GM21423 (cell line): ENCODE data around the gene CWC27.
"Not testable (repeated sequence)": the region's sequence is repeated elsewhere in the genome, so short reads cannot be mapped to it uniquely, and the experiment has no call there.

Experiments
- ATAC-seq: cut with Tn5 transposase; IDR thresholded peaks from one replicate; pipeline ENCODE4 v1.9.1; 2021; ENCODE audit warnings: mild to moderate bottlenecking, moderate library complexity; ENCODE audit not compliant: unreplicated experiment

CWC27 gene

DNA sequence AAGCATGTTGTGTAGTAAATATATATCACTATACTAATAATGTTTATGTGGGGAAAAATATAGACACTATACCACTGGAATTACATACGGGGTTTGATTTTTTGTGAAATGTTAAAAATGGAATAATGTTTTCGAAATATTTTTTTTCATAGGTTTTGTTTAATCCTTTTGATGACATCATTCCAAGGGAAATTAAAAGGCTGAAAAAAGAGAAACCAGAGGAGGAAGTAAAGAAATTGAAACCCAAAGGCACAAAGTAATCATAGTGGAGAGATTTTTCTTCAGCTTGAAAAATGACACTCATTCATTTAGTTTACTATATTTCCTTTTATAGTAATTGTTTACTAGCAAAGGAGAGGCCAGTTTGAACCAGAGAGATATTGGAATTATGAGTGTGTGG lies 17.6 kb downstream of the CWC27 start:
- ATAC-seq = no peak

DNA sequence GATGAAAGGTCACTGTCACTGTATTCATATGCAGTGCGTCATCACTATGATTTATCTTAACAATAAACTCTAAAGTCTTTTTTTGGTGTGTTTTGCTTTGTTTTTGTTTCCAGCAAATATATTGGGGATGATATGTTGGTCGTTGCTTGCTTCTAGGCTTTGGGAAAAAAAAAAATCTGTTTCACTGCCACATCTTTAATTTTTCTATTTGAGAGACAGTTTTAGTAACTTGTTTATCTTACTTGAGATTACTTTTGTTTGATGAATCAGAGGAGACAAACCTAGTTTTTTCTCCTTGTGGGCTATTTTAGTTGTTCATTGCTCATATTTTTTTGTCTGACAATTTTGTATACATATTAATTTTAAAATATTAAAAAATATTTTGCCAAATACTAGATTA lies 19.4 kb downstream of the CWC27 start:
- no peak for ATAC-seq

DNA sequence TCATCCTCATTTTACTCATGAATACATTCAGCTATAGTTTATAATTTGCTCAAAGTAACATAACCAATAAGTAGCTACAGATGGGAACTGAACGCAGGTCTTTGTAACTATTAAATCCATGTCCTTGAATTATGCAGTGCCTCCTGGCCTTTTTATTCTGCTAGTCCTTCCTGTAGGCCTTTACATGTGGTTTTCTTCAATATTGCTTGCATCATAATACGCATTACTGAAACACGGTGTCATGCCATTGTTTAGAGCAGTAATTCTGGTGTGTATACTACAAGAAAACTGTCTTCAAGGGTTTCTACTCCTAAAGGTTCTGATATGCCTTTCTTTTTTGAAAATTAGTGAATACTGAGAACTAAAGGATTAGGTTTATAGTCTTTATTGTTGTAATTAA lies 20.7 kb downstream of the CWC27 start:
- ATAC-seq = no peak

DNA sequence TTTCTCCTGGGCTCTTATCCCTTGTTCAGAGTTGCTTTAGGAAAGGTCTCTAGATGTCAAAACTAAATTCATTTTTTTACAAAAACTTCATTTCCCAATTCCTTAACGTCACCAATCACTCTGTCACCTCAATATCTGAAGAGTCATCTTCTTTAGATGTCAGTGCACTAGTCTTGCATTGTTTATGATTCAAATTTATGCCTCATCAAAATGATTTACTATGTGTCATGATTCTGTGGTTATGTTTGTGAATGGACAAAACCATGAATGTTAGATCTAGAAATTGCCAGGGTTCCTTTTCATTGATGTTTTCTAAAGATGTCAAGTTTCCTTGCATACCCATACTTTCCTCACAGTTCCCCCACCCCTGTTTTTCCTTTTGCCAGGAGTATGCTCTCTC lies 21.5 kb downstream of the CWC27 start:
- ATAC-seq = no peak

DNA sequence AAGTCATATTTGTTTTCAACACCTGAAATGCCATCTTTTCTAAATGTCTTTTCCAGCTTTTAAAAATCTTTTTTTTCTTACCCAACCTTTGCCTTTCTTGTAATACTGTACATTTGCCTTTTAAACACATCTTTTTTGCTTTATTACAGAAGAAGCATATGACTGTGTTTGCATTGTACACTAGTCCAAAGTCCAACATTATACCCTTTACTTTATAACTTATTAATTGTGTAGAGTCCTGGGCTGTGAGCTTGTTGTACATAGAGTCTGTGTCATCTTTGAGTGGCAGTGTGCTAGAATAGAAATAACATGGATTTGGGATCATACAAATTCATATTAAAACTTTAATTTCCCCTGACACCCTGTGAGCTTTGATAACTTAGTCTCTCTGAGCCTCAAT lies 23.7 kb downstream of the CWC27 start:
- ATAC-seq = no peak

DNA sequence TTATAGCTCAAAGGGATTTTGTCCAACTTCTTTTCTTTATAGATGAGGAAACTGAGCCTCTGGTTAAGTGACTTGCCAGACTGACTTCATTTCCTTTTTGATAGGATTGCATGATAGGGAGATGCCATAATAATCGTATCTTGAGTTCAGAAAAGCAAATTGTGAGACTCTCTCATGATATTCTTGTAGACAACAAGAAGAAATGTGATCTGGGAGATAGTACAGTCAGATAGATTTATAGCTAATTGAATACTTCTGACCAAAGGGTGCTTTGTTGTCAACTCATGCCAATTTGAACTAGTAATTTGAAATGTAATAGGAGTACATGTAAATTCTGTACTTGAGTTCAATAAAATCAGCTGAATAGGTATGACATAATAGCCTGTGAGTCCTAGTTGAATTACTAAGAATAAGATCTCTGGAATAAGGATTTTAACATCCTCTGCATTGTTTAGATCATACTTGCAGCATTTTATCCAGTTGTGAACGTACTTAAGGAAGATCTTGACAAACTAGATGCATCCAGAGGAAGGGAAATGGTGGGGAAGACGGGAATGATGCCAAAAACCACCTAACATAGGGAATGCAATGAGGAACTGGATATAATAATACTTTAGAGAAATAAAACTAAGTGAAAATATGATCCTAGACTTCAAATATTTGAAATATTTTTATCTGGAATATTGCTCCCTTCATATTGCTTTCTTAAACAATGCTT lies 25.5 kb downstream of the CWC27 start:
- no peak for ATAC-seq

DNA sequence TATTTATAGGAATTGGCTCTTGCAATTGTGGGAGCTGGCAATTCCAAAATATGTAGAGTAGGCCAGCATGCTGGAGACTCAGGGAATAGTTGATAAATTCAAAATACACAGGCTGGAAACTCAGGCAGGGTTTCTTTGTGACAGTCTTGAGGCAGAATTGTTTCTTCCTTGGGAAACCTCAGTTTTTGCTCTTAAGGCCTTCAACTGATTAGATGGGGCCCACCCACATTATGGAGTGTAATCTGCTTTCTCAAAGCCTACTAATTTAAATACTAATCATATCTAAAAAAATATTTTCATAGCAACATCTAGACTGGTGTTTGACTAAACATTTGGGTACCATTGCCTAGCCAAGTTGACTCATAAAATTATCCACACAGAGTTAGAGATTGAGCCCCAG lies 27.6 kb downstream of the CWC27 start:
- ATAC-seq = no peak

DNA sequence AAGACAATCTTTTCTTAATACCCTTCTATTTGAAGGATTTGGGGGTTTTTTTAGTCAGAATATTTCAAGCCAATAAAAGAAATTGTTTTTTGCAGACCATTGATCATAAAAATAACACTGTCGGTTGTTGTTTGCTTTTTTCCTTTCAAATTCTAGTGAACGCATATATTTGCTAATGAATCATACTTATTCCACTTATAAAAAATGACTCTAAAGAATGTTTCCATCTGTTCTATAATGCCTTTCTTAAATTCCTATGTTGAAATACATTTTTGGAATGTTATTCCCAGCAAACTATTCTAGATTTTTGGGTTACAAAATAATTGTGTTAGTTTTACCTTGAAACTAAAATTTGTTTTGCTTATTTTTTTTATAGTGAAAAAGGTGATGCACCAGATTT lies 32.2 kb downstream of the CWC27 start:
- ATAC-seq = no peak

DNA sequence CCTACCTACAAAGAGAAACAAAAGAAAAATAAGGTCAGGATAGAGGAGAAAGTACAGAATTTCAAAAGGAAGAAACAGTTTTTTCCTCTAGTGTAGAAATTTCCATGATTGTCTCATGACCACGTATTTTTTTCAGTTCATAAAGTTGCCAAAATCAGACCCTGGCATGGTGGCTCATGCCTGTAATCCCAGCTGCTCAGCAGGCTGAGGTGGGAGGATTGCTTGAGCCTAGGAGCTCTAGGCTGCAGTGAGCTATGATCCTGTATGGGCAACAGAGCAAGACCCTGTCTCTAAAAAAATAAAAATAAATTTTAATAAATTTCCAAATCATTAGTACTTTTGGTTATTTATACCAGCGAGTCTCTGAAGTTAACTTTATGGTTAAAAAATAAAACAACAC lies 37.8 kb downstream of the CWC27 start:
- no peak for ATAC-seq

DNA sequence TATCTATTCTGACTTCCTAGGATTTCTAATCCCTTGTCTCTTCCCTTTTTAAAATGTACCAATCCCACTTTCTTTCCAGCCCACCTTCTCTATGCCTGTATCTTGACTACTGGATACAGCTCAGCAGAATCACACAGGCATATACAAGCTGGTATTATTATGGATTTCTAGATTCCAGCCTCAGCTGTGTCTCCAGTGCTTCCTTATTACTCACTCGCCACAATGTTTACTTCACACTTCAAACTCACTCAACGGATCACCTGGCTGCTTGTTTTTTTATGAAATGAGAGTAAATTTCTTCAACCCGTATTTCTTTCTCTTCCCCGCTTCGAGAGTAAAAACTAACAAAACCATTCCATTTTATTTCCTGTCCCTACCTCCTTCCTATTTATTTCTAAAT lies 38.8 kb downstream of the CWC27 start:
- no peak for ATAC-seq

DNA sequence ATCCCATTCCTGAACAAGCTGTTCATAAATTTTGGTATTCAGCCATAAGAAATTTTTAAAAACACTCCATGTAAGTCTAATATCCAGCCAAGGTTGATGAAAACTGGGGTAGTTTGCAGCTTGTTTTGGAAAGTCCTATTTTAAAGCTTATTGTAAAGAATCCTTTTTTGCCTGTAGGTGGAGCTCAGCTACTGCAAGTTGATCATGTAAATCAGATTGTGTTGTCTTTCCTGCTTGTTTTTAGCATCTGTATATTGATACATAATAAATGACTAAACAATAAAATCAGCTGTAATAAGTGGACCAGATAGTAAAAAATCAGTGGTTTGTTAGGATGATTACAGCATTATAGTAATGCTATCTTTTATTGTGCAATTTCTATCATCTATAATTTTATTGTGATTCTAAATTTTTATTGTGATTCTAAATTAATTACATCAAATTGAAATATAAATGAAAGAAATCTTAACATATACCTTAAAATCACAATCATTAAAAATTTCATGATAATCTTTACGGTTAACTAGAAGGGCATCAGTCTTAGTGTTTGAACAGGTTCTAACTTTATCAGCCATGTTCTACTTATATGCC lies 42.4 kb downstream of the CWC27 start:
- ATAC-seq = peak; percentile 53

DNA sequence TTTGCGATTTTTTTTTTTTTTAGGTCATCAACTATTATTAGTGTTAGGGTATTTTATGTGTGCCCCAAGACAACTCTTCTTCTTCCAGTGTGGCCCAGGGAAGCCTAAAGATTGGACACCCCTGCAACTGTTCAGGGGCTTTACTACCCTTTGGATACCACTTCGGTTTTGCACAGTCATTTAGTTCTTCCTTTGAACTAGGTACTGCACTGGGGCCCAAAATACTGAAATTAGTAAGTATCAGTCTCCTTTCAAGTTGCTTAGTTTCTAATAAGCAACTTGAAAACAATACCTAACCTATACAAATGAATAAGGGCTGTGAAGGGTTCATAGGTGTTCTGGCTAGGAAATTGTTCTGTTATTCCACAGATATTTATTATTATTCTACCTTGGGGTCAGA lies 45.3 kb downstream of the CWC27 start:
- peak; percentile 85 for ATAC-seq

DNA sequence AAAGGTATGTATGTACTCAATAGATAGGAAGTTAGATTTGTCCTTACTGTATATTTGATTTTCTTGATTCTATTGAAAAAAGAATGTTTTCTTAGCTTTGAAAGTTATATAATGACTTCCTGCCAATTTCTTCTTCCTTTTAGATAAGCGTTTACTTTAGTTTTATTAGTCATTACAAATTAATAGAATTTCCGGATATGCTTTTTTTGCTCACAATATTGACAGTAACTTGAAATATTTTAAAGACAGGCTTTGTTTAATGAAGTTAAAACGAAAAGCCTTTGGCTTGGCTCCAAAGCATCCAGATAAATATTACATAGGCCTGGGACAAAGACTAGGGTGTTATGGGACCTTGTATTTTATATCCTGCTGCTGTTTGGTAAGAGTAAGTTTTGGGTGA lies 49.5 kb downstream of the CWC27 start:
- ATAC-seq = no peak

DNA sequence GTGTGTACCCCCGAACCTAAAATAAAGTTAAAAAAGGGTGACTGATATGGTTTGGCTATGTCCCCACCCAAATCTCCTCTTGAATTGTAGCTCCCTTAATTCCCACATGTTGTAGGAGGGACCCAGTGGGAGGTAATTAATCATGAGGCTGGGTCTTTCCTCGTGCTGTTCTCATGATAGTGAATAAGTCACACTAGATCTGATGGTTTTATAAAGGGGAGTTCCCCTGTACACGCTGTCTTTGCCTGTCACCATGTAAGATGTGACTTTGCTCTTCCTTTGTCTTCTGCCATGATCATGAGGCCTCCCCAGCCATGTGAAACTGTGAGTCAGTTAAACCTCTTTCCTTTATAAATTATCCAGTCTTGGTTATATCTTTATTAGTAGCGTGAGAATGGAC lies 50.6 kb downstream of the CWC27 start:
- not testable (repeated sequence) for ATAC-seq

DNA sequence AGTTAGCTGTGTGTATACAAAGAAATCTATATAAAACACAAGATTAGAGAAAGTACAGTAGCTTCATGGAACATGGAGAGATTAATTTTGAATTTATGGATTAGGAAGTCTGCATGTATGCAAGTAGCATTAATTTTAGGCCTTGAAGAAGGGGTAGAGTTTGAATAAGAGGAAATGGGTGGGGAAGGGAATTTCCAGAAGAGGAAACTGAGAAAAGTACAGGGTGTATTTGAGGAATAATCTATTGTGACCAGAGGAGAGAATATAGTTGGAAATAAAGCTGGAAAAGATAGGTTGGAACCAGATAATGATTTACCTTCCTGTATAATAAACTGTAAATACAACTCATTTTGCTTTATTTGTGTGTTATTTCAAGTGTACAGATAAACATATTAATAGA lies 53.6 kb downstream of the CWC27 start:
- ATAC-seq = no peak

DNA sequence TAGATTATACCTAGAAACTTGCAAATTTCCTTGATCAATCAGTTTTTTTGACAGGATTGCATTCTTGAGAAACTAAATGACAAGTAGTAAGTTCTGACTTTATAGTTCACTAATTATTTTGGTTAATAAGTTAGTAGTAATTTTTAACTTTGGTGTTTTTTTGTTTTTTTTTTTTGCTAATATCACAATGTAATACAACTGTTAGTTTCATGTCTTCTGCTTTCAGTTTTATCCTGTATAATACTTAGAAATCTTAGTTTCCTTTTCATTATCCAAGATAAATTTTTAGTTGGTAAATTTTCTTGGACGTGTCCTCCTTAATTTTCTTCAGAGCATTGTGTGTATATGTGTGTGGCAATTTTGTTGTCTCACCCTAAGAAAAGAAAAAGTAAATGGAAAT lies 57.8 kb downstream of the CWC27 start:
- ATAC-seq = peak; percentile 34

DNA sequence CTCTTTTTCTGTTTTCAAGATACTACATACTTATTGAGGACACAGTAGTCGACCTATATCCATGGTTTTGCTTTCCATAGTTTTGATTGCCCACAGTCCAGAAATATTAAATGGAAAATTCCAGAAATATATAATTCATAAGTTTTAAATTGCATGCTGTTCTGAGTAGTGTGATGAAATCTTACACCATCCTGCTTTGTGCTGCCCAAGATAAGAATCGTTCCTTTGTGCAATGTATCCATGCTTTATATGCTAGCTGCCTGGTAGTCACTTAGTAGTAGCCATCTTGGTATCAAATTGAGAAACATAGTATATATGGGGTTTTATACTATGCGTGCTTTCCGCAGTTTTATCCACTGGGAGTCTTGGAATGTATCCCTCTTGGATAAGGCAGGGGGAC lies 59.0 kb downstream of the CWC27 start:
- no peak for ATAC-seq

DNA sequence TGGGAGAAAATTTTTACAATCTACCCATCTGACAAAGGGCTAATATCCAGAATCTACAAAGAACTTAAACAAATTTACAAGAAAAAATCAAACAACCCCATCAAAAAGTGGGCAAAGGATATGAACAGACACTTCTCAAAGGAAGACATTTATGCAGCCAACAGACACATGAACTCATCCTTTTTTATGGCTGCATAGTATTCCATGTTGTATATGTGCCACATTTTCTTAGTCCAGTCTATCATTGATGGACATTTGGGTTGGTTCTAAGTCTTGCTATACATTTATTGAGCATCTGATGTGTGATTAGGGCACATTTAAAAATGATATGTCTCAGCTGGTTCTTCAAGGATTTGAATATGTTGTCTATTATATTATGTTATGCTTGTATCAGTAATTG lies 61.9 kb downstream of the CWC27 start:
- not testable (repeated sequence) for ATAC-seq

DNA sequence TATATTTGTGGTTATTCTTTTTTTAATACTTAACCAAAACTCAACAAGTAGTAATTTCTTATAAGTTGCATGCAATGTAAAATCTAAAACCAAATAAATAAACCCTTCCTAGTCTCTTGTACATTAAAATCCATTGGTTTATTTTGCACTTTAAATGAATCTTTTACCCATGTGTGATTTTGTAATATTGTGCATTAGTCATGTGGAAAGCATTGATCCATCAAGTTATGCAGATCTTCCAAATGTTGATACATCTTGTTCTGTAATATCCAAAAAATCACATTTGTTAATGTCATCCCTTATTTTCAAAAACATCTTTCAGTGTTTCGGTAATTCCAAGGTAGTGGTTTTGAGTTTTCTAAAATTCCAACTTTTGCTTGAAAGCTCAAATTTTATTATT lies 63.3 kb downstream of the CWC27 start:
- ATAC-seq = no peak

DNA sequence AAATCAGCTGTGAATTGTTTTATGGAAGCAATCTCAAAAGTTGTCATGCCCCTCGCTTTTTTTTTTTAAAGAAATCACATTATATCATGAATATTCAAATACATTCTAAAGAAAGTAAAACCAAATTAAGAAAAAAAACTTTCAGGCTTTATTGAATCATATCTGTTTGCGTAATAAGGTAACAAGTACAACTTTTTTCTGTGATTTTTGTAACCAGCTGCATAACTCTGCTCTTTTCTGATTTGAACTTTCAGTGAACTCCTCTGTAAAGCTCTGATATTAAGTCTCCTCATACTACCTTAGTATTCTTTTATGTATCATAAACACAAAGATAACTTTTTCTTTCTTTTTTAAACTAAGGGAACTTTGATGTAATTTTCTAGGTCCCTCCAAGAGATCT lies 65.3 kb downstream of the CWC27 start:
- no peak for ATAC-seq

DNA sequence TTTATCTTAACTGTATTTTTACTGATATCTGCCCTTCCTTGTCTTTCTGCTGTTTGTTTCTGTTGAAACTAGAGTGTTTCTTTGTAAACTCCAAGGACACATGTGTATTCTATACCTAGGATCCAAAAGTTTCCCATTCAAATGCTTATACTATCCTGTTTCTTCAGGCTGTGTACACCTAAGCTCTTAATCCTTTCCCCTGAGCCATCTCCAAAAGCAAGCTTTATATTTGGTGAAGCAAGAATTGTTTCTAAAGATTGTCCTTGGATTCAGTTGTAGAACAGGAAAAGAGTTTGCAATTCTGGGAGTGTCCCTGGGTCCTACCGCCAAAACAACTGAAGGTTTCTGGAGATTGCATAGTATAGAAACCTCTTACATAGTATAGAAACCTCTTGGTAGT lies 65.9 kb downstream of the CWC27 start:
- ATAC-seq = no peak

DNA sequence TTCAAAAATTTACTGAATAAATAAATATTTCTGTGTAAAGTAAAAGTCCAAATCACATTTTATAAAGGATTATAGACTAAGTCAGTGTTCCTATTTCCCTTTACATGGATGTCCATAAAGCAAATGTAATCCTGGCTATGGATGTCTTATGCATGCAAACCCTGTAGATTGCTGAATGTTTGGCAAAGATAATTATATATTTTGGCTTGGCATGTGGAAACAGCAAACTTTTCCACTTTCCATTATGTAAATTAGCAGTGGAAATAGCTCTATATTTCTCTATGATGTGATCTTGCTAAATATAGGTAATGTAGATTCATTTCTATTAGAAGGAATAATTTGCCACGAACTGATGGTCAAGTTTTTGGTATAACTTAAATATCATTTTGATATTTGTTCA lies 66.5 kb downstream of the CWC27 start:
- ATAC-seq = no peak

DNA sequence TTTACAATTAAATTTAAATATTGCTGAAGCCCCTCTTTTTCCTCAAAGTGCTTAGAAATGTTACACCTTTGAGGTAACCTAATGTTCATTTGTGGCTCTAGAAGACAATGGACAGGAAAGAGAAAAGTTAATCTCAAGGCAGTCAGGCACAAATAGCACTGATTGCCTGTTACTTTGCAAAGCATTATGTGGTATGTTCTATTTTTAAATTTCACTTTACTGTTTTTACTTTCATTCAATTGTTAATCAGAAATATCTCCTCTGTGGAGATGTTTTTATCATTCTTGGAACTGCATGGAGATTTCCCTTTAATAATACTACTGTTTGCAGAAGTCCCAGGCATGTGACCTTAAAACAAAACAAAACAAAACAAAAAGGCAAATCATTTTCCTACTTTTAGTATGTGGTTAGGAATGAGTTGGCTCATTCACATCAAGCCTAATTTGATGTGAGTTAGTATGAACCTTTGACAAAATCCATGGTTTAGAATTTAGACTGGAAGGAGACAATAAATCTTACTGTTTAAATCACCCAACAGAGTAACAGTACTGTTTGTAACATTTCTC lies 67.5 kb downstream of the CWC27 start:
- no peak for ATAC-seq
